ENCODE measurements around the gene SLIT1.

DNA sequence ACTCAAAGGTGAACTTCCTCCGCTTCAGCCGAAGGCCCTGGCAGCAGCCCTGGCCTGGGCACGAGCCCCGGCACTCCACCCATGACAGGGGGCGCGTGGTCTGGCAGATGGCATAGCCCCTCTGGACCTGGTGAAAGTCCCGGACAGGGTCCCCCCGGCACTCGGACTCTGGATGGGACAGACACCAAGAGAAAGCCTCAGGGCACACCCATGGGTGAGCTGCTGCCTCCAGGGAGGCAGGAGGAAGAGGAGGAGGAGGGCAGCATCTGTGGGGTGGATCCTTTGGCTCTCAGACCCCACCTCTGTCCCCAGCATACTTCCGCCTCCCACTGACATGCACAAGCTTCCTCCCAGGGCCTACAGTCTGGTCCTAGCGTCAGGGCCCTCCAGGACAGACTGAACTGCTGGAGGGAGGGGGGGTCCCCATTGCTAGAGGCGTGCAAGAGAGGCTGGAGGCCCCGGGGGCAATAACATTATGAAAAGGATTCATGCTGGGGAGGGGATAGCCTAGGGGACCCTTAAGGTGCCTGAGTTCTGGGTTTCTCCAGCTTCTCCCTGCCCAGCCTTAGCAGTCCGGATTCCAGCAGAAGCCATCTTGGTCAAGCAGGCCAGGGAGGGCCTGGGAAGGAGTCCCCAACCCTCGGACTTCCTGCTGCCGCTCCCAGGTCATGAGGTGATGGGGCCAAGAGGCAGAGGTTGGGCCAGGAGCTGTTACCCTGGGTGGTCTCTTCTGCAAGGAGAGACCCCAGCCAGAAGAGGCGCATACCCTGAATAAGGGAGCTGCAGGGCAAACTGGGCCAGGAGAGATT is 184.4 kb downstream of the SLIT1 start:
- TF ChIP-seq SUZ12 (IDR thresholded peaks at IDR 0.05) (no peak), SP1 (IDR thresholded peaks at IDR 0.05) (no peak), LEF1 (IDR thresholded peaks at IDR 0.05; ENCODE audit: borderline replicate concordance) (no peak), FOXM1 (IDR thresholded peaks at IDR 0.05; ENCODE audit: borderline replicate concordance) (no peak)
